K562 (cell line): Measurements from ENCODE around the gene ARHGAP15. TPM values are rescaled to one million over a fixed set of nuclear protein-coding genes. Genes with fewer than 3 reads are reported as not detected.

Source experiments
- ATAC-seq: fragments of 200-7000 bp; cut with Tn5 transposase; 3 replicates; pipeline ENCODE4 v1.9.1; 2020; ENCODE audit warnings: moderate library complexity
- BruUV-seq: library from RNA; stranded (reverse); fragments of 400-500 nt; replicated peaks from 2 replicates; lab custom pipeline; 2021; lab: Mats Ljungman, UMichigan
- CTCF ChIA-PET: fragments of 300-600 bp; formaldehyde crosslinking; extraction: SDS; loops from one replicate; lab custom pipeline; 2021; ENCODE audit warnings: low intra/inter-chr PET ratio; lab: Yijun Ruan, JAX
- POLR2A ChIA-PET: fragments of 300-600, 350-650 bp; sonication (Branson Sonifier 250); formaldehyde crosslinking; extraction: SDS; loops from one replicate; lab custom pipeline; 2021; ENCODE audit warnings: antibody characterized with exemption, inconsistent platforms; lab: Yijun Ruan, JAX
- DNase-seq, 4 experiments: peaks; one replicate each; pipeline versions ENCODE4 v3.0.0 to v3.0.0-alpha.2; 2011 to 2018; ENCODE audit warnings: low spot score in 3 of 4, mixed read lengths in 3 of 4; ENCODE audit errors: extremely low read depth in 1 of 4
- FAIRE-seq: peaks from 2 replicates; lab custom pipeline; 2011; peaks lifted over from hg19 to GRCh38; lab: Jason Lieb, UNC
- H2AFZ ChIP-seq: 2 replicates; pipeline ENCODE4 v1.6.0; 2011; ENCODE audit warnings: low read depth, low read length, control low read depth, inconsistent platforms
- H3K27ac ChIP-seq: fragments of 200-600 bp; 3 replicates; pipeline ENCODE4 v1.8.0; 2011; ENCODE audit warnings: low read depth, mild to moderate bottlenecking, control low read depth, inconsistent platforms, low read length, moderate library complexity, mixed read lengths; ENCODE audit errors: extremely low read depth
- H3K27me3 ChIP-seq, 2 experiments: fragments of 300-600 bp in 1 of 2; 2 replicates in 1 of 2; 3 replicates in 1 of 2; pipeline versions ENCODE4 v1.6.0 to v1.8.0; 2011; ENCODE audit warnings: inconsistent platforms in 2 of 2, low read length in 2 of 2, mild to moderate bottlenecking in 1 of 2, mixed read lengths in 1 of 2, moderate library complexity in 1 of 2; ENCODE audit not compliant: control insufficient read depth in 2 of 2, insufficient read depth in 2 of 2
- H3K36me3 ChIP-seq: fragments of 300-600 bp; 3 replicates; pipeline ENCODE4 v1.8.0; 2011; ENCODE audit warnings: mild to moderate bottlenecking, low read length, inconsistent platforms; ENCODE audit not compliant: control insufficient read depth, insufficient read depth
- H3K4me1 ChIP-seq, 2 experiments: fragments of 200-600 bp in 1 of 2; replicated peaks in 1 of 2; 2 replicates in 1 of 2; 3 replicates in 1 of 2; pipeline versions ENCODE4 v1.5.1 to v1.8.0; 2011; ENCODE audit warnings: inconsistent platforms in 2 of 2, low read length in 2 of 2, mild to moderate bottlenecking in 1 of 2, mixed read lengths in 1 of 2, moderate library complexity in 1 of 2; ENCODE audit not compliant: control insufficient read depth in 2 of 2, insufficient read depth in 2 of 2
- H3K4me2 ChIP-seq: 2 replicates; pipeline ENCODE4 v1.6.1; 2011; ENCODE audit warnings: low read length, control low read depth, inconsistent platforms, mixed read lengths; ENCODE audit not compliant: insufficient read depth
- H3K4me3 ChIP-seq: fragments of 200-600 bp; sonication (generic), shearing (Covaris generic); 2 replicates; pipeline ENCODE4 v1.5.1; 2016; ENCODE audit warnings: control low read depth, inconsistent platforms
- H3K79me2 ChIP-seq: fragments of 200-600 bp; 3 replicates; pipeline ENCODE4 v1.8.0; 2011; ENCODE audit warnings: low read length, inconsistent platforms; ENCODE audit not compliant: control insufficient read depth, insufficient read depth
- H3K9ac ChIP-seq, 2 experiments: 2 replicates each; pipeline versions ENCODE4 v1.6.0 to v1.6.1; 2011; ENCODE audit warnings: low read depth in 2 of 2, low read length in 2 of 2, control low read depth in 1 of 2, inconsistent platforms in 1 of 2, mild to moderate bottlenecking in 1 of 2, mixed read lengths in 1 of 2; ENCODE audit not compliant: insufficient read depth in 1 of 2
- H3K9me1 ChIP-seq: one replicate; pipeline ENCODE4 v1.6.0; 2011; ENCODE audit warnings: inconsistent platforms, mild to moderate bottlenecking, low read length, moderate library complexity; ENCODE audit not compliant: control insufficient read depth, insufficient read depth
- H3K9me3 ChIP-seq: replicated peaks from 2 replicates; pipeline ENCODE4 v1.5.1; 2011; ENCODE audit warnings: low read depth, low read length, inconsistent platforms; ENCODE audit not compliant: control insufficient read depth, insufficient read depth
- H4K20me1 ChIP-seq: replicated peaks from 2 replicates; pipeline ENCODE4 v1.6.1; 2011; ENCODE audit warnings: low read length, inconsistent platforms, mixed read lengths; ENCODE audit not compliant: control insufficient read depth, insufficient read depth
- CTBP1 ChIP-seq: fragments of 450-650 bp; IDR thresholded peaks from 2 replicates; pipeline ENCODE4 v1.6.1; 2016; ENCODE audit warnings: borderline replicate concordance
- ETV1 ChIP-seq: fragments of 450-650 bp; conservative IDR thresholded peaks from 2 replicates; pipeline ENCODE4 v1.6.1; 2016; ENCODE audit warnings: missing genetic modification characterization, control low read depth, low read depth, missing compliant biosample characterization
- HDGF ChIP-seq: fragments of 450-650 bp; IDR thresholded peaks from 2 replicates; pipeline ENCODE4 v1.6.1; 2016
- HNRNPLL ChIP-seq: fragments of 200-400 bp; formaldehyde crosslinking; IDR thresholded peaks from 2 replicates; pipeline ENCODE4 v1.6.1; 2017; ENCODE audit warnings: low read length, low read depth, mild to moderate bottlenecking; ENCODE audit not compliant: poor library complexity, severe bottlenecking
- ILF3 ChIP-seq: fragments of 450-650 bp; IDR thresholded peaks from 2 replicates; pipeline ENCODE4 v1.6.1; 2018; ENCODE audit warnings: antibody characterized with exemption, mild to moderate bottlenecking, moderate library complexity, borderline replicate concordance
- IRF9 ChIP-seq: fragments of 450-650 bp; IDR thresholded peaks from 2 replicates; pipeline ENCODE4 v1.6.1; 2016; ENCODE audit warnings: missing biosample characterization, missing genetic modification characterization
- KDM2B ChIP-seq: fragments of 250-450 bp; sonication (Bioruptor Pico); IDR thresholded peaks from 2 replicates; pipeline ENCODE4 v1.8.0; 2021; ENCODE audit warnings: mild to moderate bottlenecking, moderate library complexity
- MCM2 ChIP-seq: fragments of 450-650 bp; IDR thresholded peaks from 2 replicates; pipeline ENCODE4 v1.6.1; 2017; ENCODE audit warnings: low read depth, mild to moderate bottlenecking
- PCBP1 ChIP-seq: fragments of 200-400 bp; formaldehyde crosslinking; IDR thresholded peaks from 2 replicates; pipeline ENCODE4 v1.6.1; 2018; ENCODE audit warnings: mild to moderate bottlenecking, low read depth, low read length; ENCODE audit not compliant: poor library complexity, severe bottlenecking
- REST ChIP-seq, 2 experiments: fragments of 450-650 bp; formaldehyde crosslinking in 1 of 2; IDR thresholded peaks; 2 replicates each; pipeline versions ENCODE4 v1.4.0 to v1.6.1; 2014 to 2020; ENCODE audit warnings: mild to moderate bottlenecking in 2 of 2, borderline replicate concordance in 1 of 2, low read depth in 1 of 2
- SIN3B ChIP-seq: fragments of 450-650 bp; IDR thresholded peaks from 2 replicates; pipeline ENCODE4 v1.6.1; 2017; ENCODE audit warnings: low read depth, mild to moderate bottlenecking, moderate library complexity
- SMAD4 ChIP-seq: fragments of 250-450 bp; sonication (Bioruptor Pico); conservative IDR thresholded peaks from 2 replicates; pipeline ENCODE4 v1.8.0; 2021; ENCODE audit warnings: inconsistent platforms, mild to moderate bottlenecking, moderate library complexity
- ZNF24 ChIP-seq: fragments of 450-650 bp; IDR thresholded peaks from 2 replicates; pipeline ENCODE4 v1.6.1; 2016
- WGBS: fragments of 100-300 bp; shearing (Covaris generic); methylation state at CpG from one replicate; pipeline ENCODE4 v1.1.6; 2016; ENCODE audit warnings: low coverage, mixed read lengths; ENCODE audit not compliant: insufficient coverage; ENCODE audit errors: missing lambda C conversion rate; 5-methylcytosine and 5-hydroxymethylcytosine counted together
- in situ Hi-C: fragments of 300-500 bp; cut with MboI; formaldehyde crosslinking; loops from 4 replicates; pipeline ENCODE4 v1.15.0; 2018; ENCODE audit warnings: inconsistent platforms, mixed read lengths
- intact Hi-C: fragments of 100-400 bp; cut with micrococcal nuclease; formaldehyde crosslinking; loops from 2 replicates; pipeline ENCODE4 v1.14.2; 2022
- polyA plus RNA-seq, 8 experiments: library from polyadenylated mRNA; depleted of rRNA in 4 of 8; stranded (reverse) in 5 of 8; unstranded in 3 of 8; fragments of >200 nt; fragmentation: Nextera tagmentation in 2 of 8; fragmentation: Illumina TruSeq in 1 of 8; extraction: Ambion mirVana in 2 of 8; extraction: Trizol in 1 of 8; gene quantifications; 2 replicates each; pipeline versions ENCODE4 v1.2.1 to v1.2.3, GENCODE V29; 2011 to 2014; ENCODE audit warnings: inconsistent platforms in 1 of 8, missing spikeins in 1 of 8
- total RNA-seq, 7 experiments: library from RNA; depleted of rRNA in 6 of 7; stranded (reverse); fragments of >200 nt in 6 of 7; fragmentation: Illumina TruSeq in 2 of 7; extraction: Trizol in 2 of 7; gene quantifications; 2 replicates each; pipeline versions ENCODE4 v1.2.1 to v1.2.3, GENCODE V29; 2011 to 2021; ENCODE audit warnings: low replicate concordance in 1 of 7

Gene ARHGAP15
- total and polyA plus RNA-seq, 9 of the 15 experiments (the other 6 are each of a cell fraction or from before 2014, with no cell fraction given): 1.5 to 17.9 (median 7.9) TPM

GRCh38 chr2:143219266-143219665, 90.0 kb downstream of the ARHGAP15 start:
- no peak for FAIRE-seq
- no peaks in the 10 kb centered on the region for H3K36me3 ChIP-seq
- no peaks in the 10 kb centered on the region for H3K9me1 ChIP-seq
- CTCF ChIA-PET: interaction anchor here (0.6 kb wide), 1 partner anchor 10 kb away, joined by 4 read pairs; no protein-coding TSS in a partner anchor
- in situ Hi-C loops: no loop called here
- H3K4me1 ChIP-seq: no peaks in the 10 kb centered on the region; a peak in 1 of 5 replicates
- no peak overlapping the region for H3K27ac ChIP-seq
- no peaks in the 10 kb centered on the region for H3K9me3 ChIP-seq
- no peak overlapping the region for H3K4me2 ChIP-seq
- DNase-seq: no peak
- POLR2A ChIA-PET: no interaction called here
- no peak for ATAC-seq
- H2AFZ ChIP-seq: no peak overlapping the region
- no peak overlapping the region for H3K4me3 ChIP-seq
- no peak overlapping the region for H3K9ac ChIP-seq
- H3K27me3 ChIP-seq: no peaks in the 10 kb centered on the region
- no peaks in the 10 kb centered on the region for H3K79me2 ChIP-seq
- intact Hi-C loops: no loop called here
- no peaks in the 10 kb centered on the region for H4K20me1 ChIP-seq
- no TSS peak for BruUV-seq
- 10% methylated on average over 3 of the region's 3 CpGs for WGBS
- TF ChIP-seq REST (IDR thresholded peaks at IDR 0.05; ENCODE audit: borderline replicate concordance) (no peak), REST (CRISPR knock-in tag; IDR thresholded peaks at IDR 0.05; ENCODE audit: low read depth) (no peak), SMAD4 (CRISPR knock-in tag) (no peak), HDGF (no peak), HNRNPLL (no peak), ILF3 (no peak), PCBP1 (no peak), ZNF24 (no peak), ETV1 (tag) (no peak), SIN3B (no peak), IRF9 (tag) (no peak), KDM2B (CRISPR knock-in tag) (no peak), CTBP1 (no peak), MCM2 (no peak)
